Measurements from ENCODE around the gene ATXN1. TPM values are rescaled to one million over a fixed set of nuclear protein-coding genes. Genes with fewer than 3 reads are reported as not detected.

The ATXN1 gene
- total RNA-seq, 1 donor from 2014 or later: 70.0 TPM

GRCh38 chr6:16361121-16361520 is 400.1 kb downstream of the ATXN1 start:
- Mint-ChIP-seq H3K36me3 (ENCODE audit: low read depth) (peaks cover 10% of the 10 kb centered on the region), H3K4me1 (peaks cover 6% of the 10 kb centered on the region), H3K27ac (no peak overlapping the region), H3K27me3 (no peaks in the 10 kb centered on the region), H3K9me3 (peaks cover 4% of the 10 kb centered on the region), H3K4me3 (no peak overlapping the region)
- intact Hi-C loops (cut with micrococcal nuclease): no loop called here
- DNase-seq: no peak

- intact Hi-C loops (cut with micrococcal nuclease): no loop called here
These were observed 400.9 kb downstream of the ATXN1 start for GRCh38 chr6:16360365-16360764.

GRCh38 chr6:16359563-16359962 is 401.7 kb downstream of the ATXN1 start:
- Mint-ChIP-seq H3K4me1 (peaks cover 10% of the 10 kb centered on the region), H3K27me3 (no peaks in the 10 kb centered on the region), H3K36me3 (ENCODE audit: low read depth) (peaks cover 11% of the 10 kb centered on the region), H3K4me3 (no peak overlapping the region), H3K27ac (no peak overlapping the region), H3K9me3 (peaks cover 4% of the 10 kb centered on the region)
- no peak for DNase-seq
- intact Hi-C loops (cut with micrococcal nuclease): no loop called here

More at GRCh38 chr6:16360365-16360764, 400.9 kb downstream of the ATXN1 start:
- H3K4me3 Mint-ChIP-seq: no peak overlapping the region
- H3K4me1 Mint-ChIP-seq: peaks cover 10% of the 10 kb centered on the region
- H3K36me3 Mint-ChIP-seq (ENCODE audit: low read depth): peaks cover 11% of the 10 kb centered on the region
- H3K9me3 Mint-ChIP-seq: peaks cover 4% of the 10 kb centered on the region
- no peaks in the 10 kb centered on the region for H3K27me3 Mint-ChIP-seq
- DNase-seq: no peak
- H3K27ac Mint-ChIP-seq: no peak overlapping the region

DNA sequence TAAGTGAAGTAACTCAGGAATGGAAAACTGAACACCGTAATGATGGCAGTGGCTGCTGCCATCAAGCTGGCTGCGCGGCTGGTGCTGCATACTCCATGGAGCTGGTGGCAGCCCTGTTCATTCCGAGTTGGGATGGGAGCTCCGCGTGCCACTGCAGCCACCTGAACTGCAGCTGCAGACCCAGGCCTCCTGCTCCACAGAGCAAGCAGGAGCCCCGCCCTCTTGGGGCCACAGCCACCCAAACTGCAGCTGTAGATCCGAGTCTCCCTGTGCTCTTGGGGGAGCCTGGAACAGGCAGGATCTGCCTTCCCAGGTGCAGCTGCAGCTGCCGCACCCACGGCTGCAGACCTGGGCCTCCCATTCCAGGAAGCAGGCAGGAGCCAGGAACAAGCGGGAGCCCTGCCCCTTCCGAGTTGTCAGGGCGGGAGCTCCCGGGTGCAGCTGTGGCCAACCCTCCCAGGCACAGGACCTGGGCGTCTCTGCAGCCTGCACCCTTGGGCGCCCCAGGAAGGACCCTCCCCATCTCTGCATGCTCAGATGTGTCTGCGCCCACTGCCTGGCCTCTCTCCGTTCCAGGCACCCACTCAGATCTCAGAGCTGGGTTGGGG is 402.6 kb downstream of the ATXN1 start:
- no peak for DNase-seq
- peaks cover 10% of the 10 kb centered on the region for H3K4me1 Mint-ChIP-seq
- intact Hi-C loops (cut with micrococcal nuclease): no loop called here
- H3K27ac Mint-ChIP-seq: no peak overlapping the region
- H3K27me3 Mint-ChIP-seq: no peaks in the 10 kb centered on the region
- peaks cover 4% of the 10 kb centered on the region for H3K9me3 Mint-ChIP-seq
- no peak overlapping the region for H3K4me3 Mint-ChIP-seq
- H3K36me3 Mint-ChIP-seq (ENCODE audit: low read depth): peaks cover 11% of the 10 kb centered on the region

DNA sequence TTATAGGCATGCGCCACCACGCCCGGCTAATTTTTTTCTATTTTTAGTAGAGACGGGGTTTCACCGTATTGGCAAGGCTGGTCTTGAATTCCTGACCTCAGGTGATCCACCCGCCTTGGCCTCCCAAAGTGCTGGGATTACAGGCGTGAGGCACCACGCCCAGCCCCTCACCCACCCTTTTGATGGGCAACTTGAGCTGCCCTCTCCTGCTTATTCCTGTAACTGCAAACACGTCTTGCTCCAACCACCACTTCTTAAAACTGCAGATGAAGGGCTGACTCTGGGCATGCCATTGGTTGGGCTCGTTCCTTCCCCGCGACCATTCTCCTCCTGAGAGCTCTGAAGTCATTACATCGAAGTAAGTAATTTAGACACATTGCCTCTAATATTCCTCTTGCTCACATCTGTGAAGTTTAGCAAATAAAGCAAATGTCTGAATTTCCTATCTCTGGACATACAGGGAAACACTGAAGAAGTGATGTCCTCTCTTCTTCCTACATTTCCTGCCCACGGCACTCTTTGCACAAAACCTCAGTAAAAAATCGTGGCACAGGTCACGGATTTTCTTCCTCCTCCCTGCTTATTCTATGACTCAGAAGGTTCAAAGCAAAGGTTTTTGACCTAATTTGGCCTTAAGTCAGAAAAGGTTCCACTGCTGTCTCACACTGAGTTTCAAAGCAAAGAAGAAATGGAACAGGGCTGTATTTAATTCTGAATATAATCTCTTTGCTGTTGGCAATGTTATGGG is 405.4 kb downstream of the ATXN1 start:
- no peaks in the 10 kb centered on the region for H3K27me3 Mint-ChIP-seq
- no peak for DNase-seq
- no peak overlapping the region for H3K27ac Mint-ChIP-seq
- peaks cover 10% of the 10 kb centered on the region for H3K4me1 Mint-ChIP-seq
- no peak overlapping the region for H3K4me3 Mint-ChIP-seq
- H3K36me3 Mint-ChIP-seq (ENCODE audit: low read depth): peaks cover 3% of the 10 kb centered on the region
- peaks cover 4% of the 10 kb centered on the region for H3K9me3 Mint-ChIP-seq
- intact Hi-C loops (cut with micrococcal nuclease): no loop called here

DNA sequence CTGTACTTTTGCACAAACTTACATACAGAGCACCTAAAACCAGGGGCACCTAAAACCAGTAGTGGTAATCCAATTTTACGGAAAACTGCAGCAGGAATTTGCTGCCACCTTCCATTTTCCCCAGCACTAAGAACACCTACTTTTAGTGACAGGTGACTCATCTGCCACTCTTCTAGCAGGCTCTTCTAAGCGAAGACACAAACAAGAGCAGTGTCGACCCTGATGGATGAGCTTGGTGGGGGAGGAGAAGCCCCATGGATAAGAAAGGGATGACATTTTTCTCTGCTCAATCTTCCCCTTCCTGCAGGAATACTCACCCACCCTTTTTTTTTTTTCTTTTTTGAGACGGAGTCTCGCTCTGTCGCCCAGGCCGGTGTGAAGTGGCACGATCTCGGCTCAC is 406.0 kb downstream of the ATXN1 start:
- Mint-ChIP-seq H3K27me3 (no peaks in the 10 kb centered on the region), H3K27ac (no peak overlapping the region), H3K9me3 (peaks cover 4% of the 10 kb centered on the region), H3K4me3 (no peak overlapping the region), H3K36me3 (ENCODE audit: low read depth) (peaks cover 3% of the 10 kb centered on the region), H3K4me1 (peaks cover 10% of the 10 kb centered on the region)
- no peak for DNase-seq
- intact Hi-C loops (cut with micrococcal nuclease): no loop called here

- Mint-ChIP-seq H3K4me3 (no peak overlapping the region), H3K4me1 (peaks cover 10% of the 10 kb centered on the region), H3K27me3 (no peaks in the 10 kb centered on the region), H3K9me3 (peaks cover 4% of the 10 kb centered on the region), H3K27ac (no peak overlapping the region), H3K36me3 (ENCODE audit: low read depth) (peaks cover 3% of the 10 kb centered on the region)
- DNase-seq: no peak
- intact Hi-C loops (cut with micrococcal nuclease): no loop called here
These were observed 406.6 kb downstream of the ATXN1 start for GRCh38 chr6:16354692-16355091.

- DNase-seq: no peak
- peaks cover 3% of the 10 kb centered on the region for H3K9me3 Mint-ChIP-seq
- H3K27me3 Mint-ChIP-seq: no peaks in the 10 kb centered on the region
- peaks cover 11% of the 10 kb centered on the region for H3K4me1 Mint-ChIP-seq
- no peak overlapping the region for H3K4me3 Mint-ChIP-seq
- peaks cover 3% of the 10 kb centered on the region for H3K36me3 Mint-ChIP-seq (ENCODE audit: low read depth)
- no peak overlapping the region for H3K27ac Mint-ChIP-seq
- intact Hi-C loops (cut with micrococcal nuclease): no loop called here
These were observed 408.3 kb downstream of the ATXN1 start for GRCh38 chr6:16352821-16353438.

DNA sequence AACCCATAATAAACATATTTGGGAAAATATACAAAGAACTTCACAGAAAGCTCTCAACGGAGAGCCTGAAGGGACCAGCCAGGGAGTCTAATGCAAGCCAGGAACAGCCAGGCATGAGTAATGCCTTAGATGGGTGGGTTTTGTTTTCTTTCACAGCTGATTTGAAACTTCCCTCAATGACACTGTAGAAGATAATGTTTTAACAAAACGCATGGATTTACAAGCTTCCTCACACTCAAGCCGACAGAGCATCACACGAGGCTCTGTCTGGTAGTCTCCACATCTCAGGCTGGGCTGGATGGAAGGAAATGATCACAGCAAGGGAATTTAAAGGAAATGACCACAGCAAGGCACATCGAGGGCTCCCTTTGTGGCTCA is 409.0 kb downstream of the ATXN1 start:
- H3K4me3 Mint-ChIP-seq: no peak overlapping the region
- H3K27ac Mint-ChIP-seq: no peak overlapping the region
- intact Hi-C loops (cut with micrococcal nuclease): no loop called here
- H3K4me1 Mint-ChIP-seq: peaks cover 8% of the 10 kb centered on the region
- H3K27me3 Mint-ChIP-seq: no peaks in the 10 kb centered on the region
- no peak for DNase-seq
- no peaks in the 10 kb centered on the region for H3K9me3 Mint-ChIP-seq
- peaks cover 3% of the 10 kb centered on the region for H3K36me3 Mint-ChIP-seq (ENCODE audit: low read depth)

DNA sequence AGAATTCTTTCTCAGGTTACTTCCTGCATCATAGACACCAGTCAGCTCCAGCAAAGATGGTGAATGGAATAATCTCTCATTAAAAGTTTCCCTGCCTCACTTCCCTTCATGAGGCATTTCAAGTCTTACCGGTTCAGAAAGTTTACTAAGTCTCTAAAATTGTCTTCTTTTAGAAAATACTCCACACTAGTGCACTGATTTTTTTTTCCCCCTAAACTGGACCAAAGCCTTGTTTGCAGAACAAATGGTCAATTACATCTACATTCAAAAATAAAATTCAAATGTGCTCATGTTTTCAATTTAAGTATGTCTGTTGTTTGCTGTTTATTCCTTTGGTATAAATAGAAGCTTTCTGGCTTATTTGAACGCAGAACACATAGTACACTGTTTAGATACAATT is 411.7 kb downstream of the ATXN1 start:
- Mint-ChIP-seq H3K4me3 (no peak overlapping the region), H3K27ac (no peak overlapping the region), H3K4me1 (peaks cover 1% of the 10 kb centered on the region), H3K27me3 (no peaks in the 10 kb centered on the region), H3K36me3 (ENCODE audit: low read depth) (no peaks in the 10 kb centered on the region), H3K9me3 (no peaks in the 10 kb centered on the region)
- no peak for DNase-seq
- intact Hi-C loops (cut with micrococcal nuclease): no loop called here

DNA sequence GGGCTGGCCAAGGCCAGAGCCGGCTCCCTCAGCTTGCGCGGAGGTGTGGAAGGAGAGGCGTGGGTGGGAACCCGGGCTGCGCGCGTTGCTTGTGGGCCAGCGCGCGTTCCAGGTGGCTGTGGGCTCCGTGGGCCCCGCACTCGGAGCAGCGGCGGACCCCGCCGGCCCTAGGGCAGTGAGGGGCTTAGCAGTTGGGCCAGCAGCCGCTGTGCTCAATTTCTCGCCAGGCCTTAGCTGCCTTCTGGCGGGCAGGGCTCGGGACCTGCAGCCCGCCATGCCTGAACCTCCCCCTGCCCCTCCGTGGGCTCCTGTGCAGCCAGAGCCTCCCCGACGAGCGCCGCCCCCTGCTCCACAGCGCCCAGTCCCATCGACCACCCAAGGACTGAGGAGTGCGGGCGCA is 414.4 kb downstream of the ATXN1 start:
- no peak for DNase-seq
- intact Hi-C loops (cut with micrococcal nuclease): no loop called here
- no peaks in the 10 kb centered on the region for H3K9me3 Mint-ChIP-seq
- H3K36me3 Mint-ChIP-seq (ENCODE audit: low read depth): peaks cover 2% of the 10 kb centered on the region
- H3K27me3 Mint-ChIP-seq: no peaks in the 10 kb centered on the region
- H3K4me3 Mint-ChIP-seq: no peak overlapping the region
- peaks cover 9% of the 10 kb centered on the region for H3K4me1 Mint-ChIP-seq
- no peak overlapping the region for H3K27ac Mint-ChIP-seq

GRCh38 chr6:16345449-16346330 is 415.6 kb downstream of the ATXN1 start:
- intact Hi-C loops (cut with micrococcal nuclease): no loop called here
- no peaks in the 10 kb centered on the region for H3K9me3 Mint-ChIP-seq
- no peak overlapping the region for H3K4me3 Mint-ChIP-seq
- DNase-seq: no peak
- H3K36me3 Mint-ChIP-seq (ENCODE audit: low read depth): peaks cover 3% of the 10 kb centered on the region
- H3K27me3 Mint-ChIP-seq: no peaks in the 10 kb centered on the region
- H3K27ac Mint-ChIP-seq: no peak overlapping the region
- peaks cover 9% of the 10 kb centered on the region for H3K4me1 Mint-ChIP-seq

DNA sequence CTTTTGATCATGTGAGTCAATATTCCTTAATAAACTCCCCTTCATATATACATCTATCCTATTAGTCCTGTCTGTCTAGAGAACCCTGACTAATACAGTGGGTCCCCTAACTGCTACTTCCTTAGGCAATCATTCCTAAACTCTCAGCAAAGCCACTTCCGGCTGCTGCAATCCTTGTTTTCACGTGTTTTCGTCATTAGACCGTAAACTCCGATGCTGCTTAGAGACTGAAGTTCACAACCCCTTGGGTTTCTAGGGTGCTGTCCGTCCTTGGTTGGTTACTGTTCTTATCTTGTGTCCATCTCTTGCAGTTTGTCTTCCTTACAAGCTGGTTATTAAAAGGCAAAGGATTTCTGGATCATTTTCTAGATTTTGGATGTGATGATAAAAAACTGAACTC is 416.5 kb downstream of the ATXN1 start:
- H3K27me3 Mint-ChIP-seq: no peaks in the 10 kb centered on the region

GRCh38 chr6:16343593-16343992 is 417.7 kb downstream of the ATXN1 start:
- intact Hi-C loops (cut with micrococcal nuclease): no loop called here
- no peak overlapping the region for H3K4me3 Mint-ChIP-seq
- no peak overlapping the region for H3K27ac Mint-ChIP-seq
- H3K4me1 Mint-ChIP-seq: peaks cover 11% of the 10 kb centered on the region
- DNase-seq: no peak
- H3K36me3 Mint-ChIP-seq (ENCODE audit: low read depth): peaks cover 3% of the 10 kb centered on the region
- H3K27me3 Mint-ChIP-seq: no peaks in the 10 kb centered on the region
- H3K9me3 Mint-ChIP-seq: no peaks in the 10 kb centered on the region

More for the DNA sequence above, 416.5 kb downstream of the ATXN1 start:
- Mint-ChIP-seq H3K9me3 (no peaks in the 10 kb centered on the region), H3K4me1 (peaks cover 9% of the 10 kb centered on the region), H3K4me3 (no peak overlapping the region), H3K36me3 (ENCODE audit: low read depth) (peaks cover 3% of the 10 kb centered on the region), H3K27ac (no peak overlapping the region)
- no peak for DNase-seq
- intact Hi-C loops (cut with micrococcal nuclease): no loop called here
